Activated CD4-positive, alpha-beta T cell treated with anti-CD3 and anti-CD28 coated beads, Interleukin-2, Interleukin-6, amounts not matched to agents 100 ng/mL and 50 ng/mL, durations not matched to agents 16 hours and 8 hours (primary cell): Measurements from ENCODE around the gene GOLGA8A.
"Not testable (repeated sequence)": the region's sequence is repeated elsewhere in the genome, so short reads cannot be mapped to it uniquely, and the experiment has no call there.

Experiments used
- DNase-seq: peaks from one replicate; pipeline ENCODE4 v3.0.0-alpha.2; 2020

The GOLGA8A gene

GRCh38 chr15:34437687-34438086 lies at the start of gene GOLGA8A:
Gene GOLGA8A (minus strand): TSS chr15:34437808. CDS start chr15:34389691, 48,117 bp downstream.
- peak; percentile 91 for DNase-seq

- peak; percentile 8 for DNase-seq
Measured at GRCh38 chr15:34483644-34484043, 46.0 kb upstream of the GOLGA8A start.

GRCh38 chr15:34481370-34481769 lies 43.8 kb upstream of the GOLGA8A start:
- no peak for DNase-seq

- no peak for DNase-seq
Measured at GRCh38 chr15:34473840-34474239, 36.2 kb upstream of the GOLGA8A start.

- DNase-seq = no peak
Measured at GRCh38 chr15:34472947-34473346, 35.3 kb upstream of the GOLGA8A start.

- no peak for DNase-seq
Measured at GRCh38 chr15:34470892-34471291, 33.3 kb upstream of the GOLGA8A start.

- peak; percentile 36 for DNase-seq
Measured at GRCh38 chr15:34470091-34470490, 32.5 kb upstream of the GOLGA8A start.

GRCh38 chr15:34461730-34462129 lies 24.1 kb upstream of the GOLGA8A start:
- no peak for DNase-seq

GRCh38 chr15:34460451-34460850 lies 22.8 kb upstream of the GOLGA8A start:
- DNase-seq = no peak

GRCh38 chr15:34456658-34457057 lies 19.1 kb upstream of the GOLGA8A start:
- no peak for DNase-seq

- no peak for DNase-seq
Measured at GRCh38 chr15:34442891-34443290, 5.3 kb upstream of the GOLGA8A start.

- DNase-seq = no peak
Measured at GRCh38 chr15:34439878-34440277, 2.3 kb upstream of the GOLGA8A start.

GRCh38 chr15:34436956-34437442 lies 609 bp downstream of the GOLGA8A start:
- DNase-seq = peak; percentile 66

GRCh38 chr15:34436126-34436955 lies 1.3 kb downstream of the GOLGA8A start:
- DNase-seq = peak; percentile 47

GRCh38 chr15:34435658-34436057 lies 1.9 kb downstream of the GOLGA8A start:
- no peak for DNase-seq

- no peak for DNase-seq
Measured at GRCh38 chr15:34434627-34435305, 2.8 kb downstream of the GOLGA8A start.

GRCh38 chr15:34433956-34434626 lies 3.5 kb downstream of the GOLGA8A start:
- not testable (repeated sequence) for DNase-seq

- DNase-seq = not testable (repeated sequence)
Measured at GRCh38 chr15:34430642-34431041, 7.0 kb downstream of the GOLGA8A start.

- DNase-seq = not testable (repeated sequence)
Measured at GRCh38 chr15:34423425-34424090, 14.1 kb downstream of the GOLGA8A start.

- not testable (repeated sequence) for DNase-seq
Measured at GRCh38 chr15:34420953-34421352, 16.7 kb downstream of the GOLGA8A start.

GRCh38 chr15:34418435-34418834 lies 19.2 kb downstream of the GOLGA8A start:
- not testable (repeated sequence) for DNase-seq

GRCh38 chr15:34409511-34409910 lies 28.1 kb downstream of the GOLGA8A start:
- DNase-seq = not testable (repeated sequence)

GRCh38 chr15:34408973-34409372 lies 28.6 kb downstream of the GOLGA8A start:
- DNase-seq = not testable (repeated sequence)
